ENCODE results near the gene DCLK2. TPM values are rescaled to one million over a fixed set of nuclear protein-coding genes. Genes with fewer than 3 reads are reported as not detected.

The DCLK2 gene
- total RNA-seq, 1 experiment from 2014 or later: 1.2 TPM

DNA sequence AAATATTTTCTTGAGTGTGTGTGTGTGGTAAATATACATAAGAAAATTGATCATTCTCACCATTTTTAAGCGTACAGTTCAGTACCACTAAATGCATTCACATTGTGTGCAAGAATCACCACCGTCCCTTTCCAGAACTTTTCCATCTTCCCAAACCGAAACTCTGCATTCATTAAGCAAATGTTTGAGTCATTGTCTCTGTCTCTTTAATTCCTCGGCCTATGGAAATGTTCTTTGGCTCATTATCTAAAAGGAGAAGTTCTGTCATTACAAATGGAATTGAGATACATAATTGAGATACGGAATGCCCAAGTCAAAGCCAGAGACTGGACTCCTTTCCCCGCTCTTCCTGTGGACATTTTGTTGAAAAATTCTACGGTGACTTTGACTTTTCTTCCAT, 168.9 kb downstream of the DCLK2 start:
- Histone ChIP-seq H3K4me3 (ENCODE audit: low read length) (no peak overlapping the region), H3K9me3 (ENCODE audit: low read length) (no peaks in the 10 kb centered on the region), H3K9me2 (replicated peaks; ENCODE audit: low read length) (no peaks in the 10 kb centered on the region), H3K79me2 (ENCODE audit: low read length) (no peaks in the 10 kb centered on the region), H3F3A (ENCODE audit: low read length, unreplicated experiment) (peaks cover 2% of the 10 kb centered on the region), H2AFZ (ENCODE audit: low read length) (no peak overlapping the region), H3K27ac (ENCODE audit: low read length) (no peak overlapping the region), H4K20me1 (ENCODE audit: low read length) (no peaks in the 10 kb centered on the region), H3K9ac (ENCODE audit: low read length) (no peak overlapping the region), H3K4me2 (ENCODE audit: low read length) (no peak overlapping the region), H3K36me3 (ENCODE audit: low read depth, low read length) (no peaks in the 10 kb centered on the region), H3K4me1 (ENCODE audit: insufficient read depth, low read length) (peaks cover 10% of the 10 kb centered on the region), H3K27me3 (ENCODE audit: low read length) (no peaks in the 10 kb centered on the region)
- ATAC-seq: no peak
- no TSS peak for BruUV-seq (replicated peaks)
- POLR2A ChIA-PET (ENCODE audit: unreplicated experiment): interaction anchor here (0.7 kb wide), 1 partner anchor 8 kb away, joined by 3 read pairs; no protein-coding TSS in a partner anchor
- no peak for DNase-seq
- no peak for TF ChIP-seq EZH2phosphoT487 (IDR thresholded peaks at IDR 0.05; ENCODE audit: borderline replicate concordance, low read length)
- no peak for TF ChIP-seq EZH2 (IDR thresholded peaks at IDR 0.05; ENCODE audit: low read length, unreplicated experiment)
- TF ChIP-seq, protein P1, sequence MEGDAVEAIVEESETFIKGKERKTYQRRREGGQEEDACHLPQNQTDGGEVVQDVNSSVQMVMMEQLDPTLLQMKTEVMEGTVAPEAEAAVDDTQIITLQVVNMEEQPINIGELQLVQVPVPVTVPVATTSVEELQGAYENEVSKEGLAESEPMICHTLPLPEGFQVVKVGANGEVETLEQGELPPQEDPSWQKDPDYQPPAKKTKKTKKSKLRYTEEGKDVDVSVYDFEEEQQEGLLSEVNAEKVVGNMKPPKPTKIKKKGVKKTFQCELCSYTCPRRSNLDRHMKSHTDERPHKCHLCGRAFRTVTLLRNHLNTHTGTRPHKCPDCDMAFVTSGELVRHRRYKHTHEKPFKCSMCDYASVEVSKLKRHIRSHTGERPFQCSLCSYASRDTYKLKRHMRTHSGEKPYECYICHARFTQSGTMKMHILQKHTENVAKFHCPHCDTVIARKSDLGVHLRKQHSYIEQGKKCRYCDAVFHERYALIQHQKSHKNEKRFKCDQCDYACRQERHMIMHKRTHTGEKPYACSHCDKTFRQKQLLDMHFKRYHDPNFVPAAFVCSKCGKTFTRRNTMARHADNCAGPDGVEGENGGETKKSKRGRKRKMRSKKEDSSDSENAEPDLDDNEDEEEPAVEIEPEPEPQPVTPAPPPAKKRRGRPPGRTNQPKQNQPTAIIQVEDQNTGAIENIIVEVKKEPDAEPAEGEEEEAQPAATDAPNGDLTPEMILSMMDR (conservative IDR thresholded peaks at IDR 0.05; ENCODE audit: low read depth, low read length): no peak
- intact Hi-C loops (cut with micrococcal nuclease): no loop called here
- CTCF ChIA-PET: no interaction called here

DNA sequence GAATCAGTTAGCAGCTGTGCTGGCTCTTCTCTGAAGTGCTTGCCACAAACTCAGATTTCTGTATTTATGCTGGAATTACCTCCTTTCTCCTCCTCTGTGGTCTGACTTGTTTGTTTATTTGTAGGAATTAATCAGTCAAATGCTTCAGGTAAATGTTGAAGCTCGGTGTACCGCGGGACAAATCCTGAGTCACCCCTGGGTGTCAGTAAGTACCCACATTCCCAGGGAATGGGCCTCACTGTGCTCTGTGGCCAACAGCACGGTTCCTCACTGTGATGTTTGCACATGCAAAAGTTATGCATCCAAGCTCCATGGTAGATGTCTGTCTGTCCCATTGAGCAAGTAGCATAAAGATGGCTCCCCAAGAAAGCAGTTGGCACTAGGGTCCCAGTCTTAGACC, 169.9 kb downstream of the DCLK2 start:
- ChIA-PET POLR2A (ENCODE audit: unreplicated experiment) (no interaction called here), CTCF (no interaction called here)
- Histone ChIP-seq H3K79me2 (ENCODE audit: low read length) (no peaks in the 10 kb centered on the region), H3K36me3 (ENCODE audit: low read depth, low read length) (no peaks in the 10 kb centered on the region), H3K4me1 (ENCODE audit: insufficient read depth, low read length) (peaks cover 10% of the 10 kb centered on the region), H3K27ac (ENCODE audit: low read length) (no peak overlapping the region), H3K9me2 (replicated peaks; ENCODE audit: low read length) (no peaks in the 10 kb centered on the region), H3K4me3 (ENCODE audit: low read length) (no peak overlapping the region), H4K20me1 (ENCODE audit: low read length) (no peaks in the 10 kb centered on the region), H3K27me3 (ENCODE audit: low read length) (no peaks in the 10 kb centered on the region), H3K9ac (ENCODE audit: low read length) (no peak overlapping the region), H3K9me3 (ENCODE audit: low read length) (no peaks in the 10 kb centered on the region), H3F3A (ENCODE audit: low read length, unreplicated experiment) (peaks cover 2% of the 10 kb centered on the region), H2AFZ (ENCODE audit: low read length) (no peak overlapping the region), H3K4me2 (ENCODE audit: low read length) (no peak overlapping the region)
- no peak for DNase-seq
- intact Hi-C loops (cut with micrococcal nuclease): no loop called here
- TF ChIP-seq EZH2phosphoT487 (IDR thresholded peaks at IDR 0.05; ENCODE audit: borderline replicate concordance, low read length): no peak
- no peak for ATAC-seq
- no TSS peak for BruUV-seq (replicated peaks)

DNA sequence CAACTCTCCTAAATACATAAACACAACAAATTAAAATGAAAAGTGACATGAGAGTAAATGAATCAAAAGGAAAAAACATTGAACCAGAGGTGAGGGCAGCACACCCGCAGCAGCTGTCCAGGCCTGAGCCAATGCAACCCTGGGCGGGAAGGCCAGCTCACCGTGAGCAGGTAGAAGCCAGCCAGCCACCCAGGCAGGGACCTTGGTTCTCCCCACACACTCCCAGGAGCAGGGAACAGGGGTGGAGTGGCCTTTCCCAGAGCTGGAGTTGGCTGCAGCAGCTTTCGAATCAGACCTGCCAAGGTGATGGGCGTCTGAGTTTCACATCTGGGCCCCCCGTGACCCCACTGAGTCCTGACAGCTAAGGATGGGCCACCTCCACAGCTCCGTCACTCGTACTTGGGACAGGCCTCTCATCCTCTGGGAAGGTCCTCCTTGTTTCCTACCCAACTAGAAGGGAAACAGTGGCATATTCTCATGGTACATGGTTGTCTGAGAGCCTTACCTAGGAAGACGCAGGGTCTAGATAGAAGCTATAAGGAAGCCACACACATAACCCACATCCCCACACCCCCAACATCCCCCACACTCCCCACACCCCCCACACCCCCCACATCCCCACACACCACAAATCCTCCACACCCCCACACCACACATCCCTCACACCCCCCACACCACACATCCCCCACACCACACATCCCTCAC, 172.2 kb downstream of the DCLK2 start:
- H3K27ac ChIP-seq (ENCODE audit: low read length): no peak overlapping the region
- DNase-seq (no peak), ATAC-seq (no peak; the same call in 1 of the 2 replicates)
- TF ChIP-seq EZH2 (IDR thresholded peaks at IDR 0.05; ENCODE audit: low read length, unreplicated experiment) (no peak), EZH2phosphoT487 (IDR thresholded peaks at IDR 0.05; ENCODE audit: borderline replicate concordance, low read length) (no peak)
- TF ChIP-seq, protein P1 (conservative IDR thresholded peaks at IDR 0.05; ENCODE audit: low read depth, low read length): no peak
- no peaks in the 10 kb centered on the region for H3K36me3 ChIP-seq (ENCODE audit: low read depth, low read length)
- H3K79me2 ChIP-seq (ENCODE audit: low read length): no peaks in the 10 kb centered on the region
- BruUV-seq (replicated peaks): no TSS peak
- intact Hi-C loops (cut with micrococcal nuclease): no loop called here
- H3K4me3 ChIP-seq (ENCODE audit: low read length): no peak overlapping the region
- no peak overlapping the region for H2AFZ ChIP-seq (ENCODE audit: low read length)
- H3K9me2 ChIP-seq (replicated peaks; ENCODE audit: low read length): no peaks in the 10 kb centered on the region
- no peaks in the 10 kb centered on the region for H3K27me3 ChIP-seq (ENCODE audit: low read length)
- ChIA-PET CTCF (no interaction called here), POLR2A (ENCODE audit: unreplicated experiment) (no interaction called here)
- H3K9ac ChIP-seq (ENCODE audit: low read length): no peak overlapping the region
- no peaks in the 10 kb centered on the region for H3K4me1 ChIP-seq (ENCODE audit: insufficient read depth, low read length)
- H3K9me3 ChIP-seq (ENCODE audit: low read length): no peaks in the 10 kb centered on the region
- no peaks in the 10 kb centered on the region for H4K20me1 ChIP-seq (ENCODE audit: low read length)
- H3K4me2 ChIP-seq (ENCODE audit: low read length): no peak overlapping the region
- no peaks in the 10 kb centered on the region for H3F3A ChIP-seq (ENCODE audit: low read length, unreplicated experiment)
